GM06990 (cell line): ENCODE measurements around the gene PCDHGB6.
"Not testable (repeated sequence)": the region's sequence is repeated elsewhere in the genome, so short reads cannot be mapped to it uniquely, and the experiment has no call there.

Experiments used
- DNase-seq: peaks from one replicate; pipeline ENCODE4 v3.0.0-alpha.2; 2011; ENCODE audit not compliant: insufficient read length; ENCODE audit errors: extremely low read depth
- H3K27me3 ChIP-seq: replicated peaks from 2 replicates; pipeline ENCODE4 v1.6.0; 2011; ENCODE audit warnings: low read length; ENCODE audit not compliant: control insufficient read depth, insufficient read depth
- H3K36me3 ChIP-seq: 2 replicates; pipeline ENCODE4 v1.5.1; 2011; ENCODE audit warnings: low read length; ENCODE audit not compliant: control insufficient read depth, insufficient read depth
- H3K4me3 ChIP-seq: replicated peaks from 2 replicates; pipeline ENCODE4 v1.5.1; 2011; ENCODE audit warnings: low read depth, mild to moderate bottlenecking, control low read depth, low read length
- TF ChIP-seq, protein P1 (sequence below): IDR thresholded peaks from 2 replicates; pipeline ENCODE4 v1.5.1; 2011; ENCODE audit warnings: low read length, control low read depth, mild to moderate bottlenecking, inconsistent platforms; ENCODE audit not compliant: insufficient read depth, poor library complexity, severe bottlenecking

Gene PCDHGB6

DNA sequence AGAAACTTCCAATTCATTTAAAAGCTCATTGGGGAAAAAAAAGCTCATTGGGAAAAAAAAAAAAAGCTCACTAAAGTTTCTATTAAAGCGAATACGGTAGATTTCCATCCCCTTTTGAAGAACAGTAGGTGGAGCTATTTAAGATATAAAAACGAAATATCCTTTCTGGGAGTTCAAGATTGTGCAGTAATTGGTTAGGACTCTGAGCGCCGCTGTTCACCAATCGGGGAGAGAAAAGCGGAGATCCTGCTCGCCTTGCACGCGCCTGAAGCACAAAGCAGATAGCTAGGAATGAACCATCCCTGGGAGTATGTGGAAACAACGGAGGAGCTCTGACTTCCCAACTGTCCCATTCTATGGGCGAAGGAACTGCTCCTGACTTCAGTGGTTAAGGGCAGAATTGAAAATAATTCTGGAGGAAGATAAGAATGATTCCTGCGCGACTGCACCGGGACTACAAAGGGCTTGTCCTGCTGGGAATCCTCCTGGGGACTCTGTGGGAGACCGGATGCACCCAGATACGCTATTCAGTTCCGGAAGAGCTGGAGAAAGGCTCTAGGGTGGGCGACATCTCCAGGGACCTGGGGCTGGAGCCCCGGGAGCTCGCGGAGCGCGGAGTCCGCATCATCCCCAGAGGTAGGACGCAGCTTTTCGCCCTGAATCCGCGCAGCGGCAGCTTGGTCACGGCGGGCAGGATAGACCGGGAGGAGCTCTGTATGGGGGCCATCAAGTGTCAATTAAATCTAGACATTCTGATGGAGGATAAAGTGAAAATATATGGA, 22.7 kb downstream of the PCDHGB6 start, which contains the start of gene PCDHGA12:
Gene PCDHGA12 (plus strand): TSS at position 176 of the 782 bp plus-strand sequence. CDS start 253 bp downstream, at position 429.
- Histone ChIP-seq H3K27me3 (no peaks in the 10 kb centered on the region), H3K36me3 (peaks cover 1% of the 10 kb centered on the region), H3K4me3 (peak within 1 kb of the TSS; percentile 70)
- TF ChIP-seq, protein P1, sequence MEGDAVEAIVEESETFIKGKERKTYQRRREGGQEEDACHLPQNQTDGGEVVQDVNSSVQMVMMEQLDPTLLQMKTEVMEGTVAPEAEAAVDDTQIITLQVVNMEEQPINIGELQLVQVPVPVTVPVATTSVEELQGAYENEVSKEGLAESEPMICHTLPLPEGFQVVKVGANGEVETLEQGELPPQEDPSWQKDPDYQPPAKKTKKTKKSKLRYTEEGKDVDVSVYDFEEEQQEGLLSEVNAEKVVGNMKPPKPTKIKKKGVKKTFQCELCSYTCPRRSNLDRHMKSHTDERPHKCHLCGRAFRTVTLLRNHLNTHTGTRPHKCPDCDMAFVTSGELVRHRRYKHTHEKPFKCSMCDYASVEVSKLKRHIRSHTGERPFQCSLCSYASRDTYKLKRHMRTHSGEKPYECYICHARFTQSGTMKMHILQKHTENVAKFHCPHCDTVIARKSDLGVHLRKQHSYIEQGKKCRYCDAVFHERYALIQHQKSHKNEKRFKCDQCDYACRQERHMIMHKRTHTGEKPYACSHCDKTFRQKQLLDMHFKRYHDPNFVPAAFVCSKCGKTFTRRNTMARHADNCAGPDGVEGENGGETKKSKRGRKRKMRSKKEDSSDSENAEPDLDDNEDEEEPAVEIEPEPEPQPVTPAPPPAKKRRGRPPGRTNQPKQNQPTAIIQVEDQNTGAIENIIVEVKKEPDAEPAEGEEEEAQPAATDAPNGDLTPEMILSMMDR = peak; percentile 53
- DNase-seq = peak; percentile 59

GRCh38 chr5:141431286-141431685, 23.5 kb downstream of the PCDHGB6 start:
- TF ChIP-seq, protein P1 = no peak
- DNase-seq = peak; percentile 80
- H3K36me3 ChIP-seq = peaks cover 1% of the 10 kb centered on the region
- H3K27me3 ChIP-seq = no peaks in the 10 kb centered on the region
- H3K4me3 ChIP-seq = peak overlapping the region; percentile 70

DNA sequence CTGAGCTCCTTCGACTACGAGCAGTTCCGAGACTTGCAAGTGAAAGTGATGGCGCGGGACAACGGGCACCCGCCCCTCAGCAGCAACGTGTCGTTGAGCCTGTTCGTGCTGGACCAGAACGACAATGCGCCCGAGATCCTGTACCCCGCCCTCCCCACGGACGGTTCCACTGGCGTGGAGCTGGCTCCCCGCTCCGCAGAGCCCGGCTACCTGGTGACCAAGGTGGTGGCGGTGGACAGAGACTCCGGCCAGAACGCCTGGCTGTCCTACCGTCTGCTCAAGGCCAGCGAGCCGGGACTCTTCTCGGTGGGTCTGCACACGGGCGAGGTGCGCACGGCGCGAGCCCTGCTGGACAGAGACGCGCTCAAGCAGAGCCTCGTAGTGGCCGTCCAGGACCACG, 24.5 kb downstream of the PCDHGB6 start:
- not testable (repeated sequence) for DNase-seq, H3K36me3 ChIP-seq, H3K27me3 ChIP-seq
- peak overlapping the region; percentile 27 for H3K4me3 ChIP-seq

DNA sequence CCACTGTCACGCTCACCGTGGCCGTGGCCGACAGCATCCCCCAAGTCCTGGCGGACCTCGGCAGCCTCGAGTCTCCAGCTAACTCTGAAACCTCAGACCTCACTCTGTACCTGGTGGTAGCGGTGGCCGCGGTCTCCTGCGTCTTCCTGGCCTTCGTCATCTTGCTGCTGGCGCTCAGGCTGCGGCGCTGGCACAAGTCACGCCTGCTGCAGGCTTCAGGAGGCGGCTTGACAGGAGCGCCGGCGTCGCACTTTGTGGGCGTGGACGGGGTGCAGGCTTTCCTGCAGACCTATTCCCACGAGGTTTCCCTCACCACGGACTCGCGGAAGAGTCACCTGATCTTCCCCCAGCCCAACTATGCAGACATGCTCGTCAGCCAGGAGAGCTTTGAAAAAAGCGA, 24.9 kb downstream of the PCDHGB6 start:
- H3K27me3 ChIP-seq, H3K4me3 ChIP-seq, H3K36me3 ChIP-seq: not testable (repeated sequence)
- DNase-seq = peak; percentile 24

DNA sequence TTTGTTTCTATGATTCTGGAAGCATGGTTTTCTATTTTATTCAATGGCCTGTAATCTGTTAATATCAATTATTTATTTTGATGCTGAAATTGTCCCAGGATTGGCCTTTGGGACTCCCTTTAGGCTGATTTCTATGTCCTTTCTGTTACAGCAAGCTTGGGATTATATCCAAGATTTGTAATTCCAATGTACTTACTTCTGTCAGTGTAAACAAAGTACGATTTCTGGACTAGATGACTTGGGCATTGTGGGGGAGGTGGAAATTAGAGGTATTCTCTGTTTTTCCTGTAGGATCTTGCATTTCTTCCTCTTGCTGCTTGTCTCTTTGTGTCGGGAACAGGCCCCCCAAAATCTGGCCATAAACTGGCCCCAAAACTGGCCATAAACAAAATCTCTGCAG, 26.2 kb downstream of the PCDHGB6 start:
- Histone ChIP-seq H3K27me3 (no peaks in the 10 kb centered on the region), H3K4me3 (no peak overlapping the region), H3K36me3 (no peaks in the 10 kb centered on the region)
- no peak for DNase-seq
- TF ChIP-seq, protein P1 = no peak

DNA sequence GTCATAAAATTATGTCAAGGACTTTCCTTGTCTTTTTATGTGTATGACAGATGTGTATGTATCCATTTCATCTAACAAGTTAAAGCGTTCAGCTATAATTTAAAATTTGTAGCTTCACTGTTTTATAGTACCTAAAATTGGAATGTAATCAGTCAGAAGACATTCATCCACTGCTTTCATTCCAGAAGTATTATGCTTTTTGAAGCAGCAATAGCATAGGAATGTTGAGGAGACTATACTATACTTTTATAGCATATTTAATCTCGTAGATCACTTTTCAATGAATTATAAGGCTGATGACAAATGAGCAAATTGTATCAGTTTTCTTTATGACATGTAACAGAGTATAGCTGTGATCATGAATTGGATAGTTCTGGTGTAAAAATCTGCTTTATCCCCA, 29.4 kb downstream of the PCDHGB6 start:
- no peak for DNase-seq

More for the DNA sequence above, 29.4 kb downstream of the PCDHGB6 start:
- no peak overlapping the region for H3K4me3 ChIP-seq
- TF ChIP-seq, protein P1 = no peak
- H3K27me3 ChIP-seq = no peaks in the 10 kb centered on the region
- no peaks in the 10 kb centered on the region for H3K36me3 ChIP-seq
